ENCODE measurements around the gene ZFAND3. TPM values are rescaled to one million over a fixed set of nuclear protein-coding genes. Genes with fewer than 3 reads are reported as not detected.

Gene ZFAND3
- total RNA-seq, 2 experiments from 2014 or later: 8.3 to 33.8 TPM

DNA sequence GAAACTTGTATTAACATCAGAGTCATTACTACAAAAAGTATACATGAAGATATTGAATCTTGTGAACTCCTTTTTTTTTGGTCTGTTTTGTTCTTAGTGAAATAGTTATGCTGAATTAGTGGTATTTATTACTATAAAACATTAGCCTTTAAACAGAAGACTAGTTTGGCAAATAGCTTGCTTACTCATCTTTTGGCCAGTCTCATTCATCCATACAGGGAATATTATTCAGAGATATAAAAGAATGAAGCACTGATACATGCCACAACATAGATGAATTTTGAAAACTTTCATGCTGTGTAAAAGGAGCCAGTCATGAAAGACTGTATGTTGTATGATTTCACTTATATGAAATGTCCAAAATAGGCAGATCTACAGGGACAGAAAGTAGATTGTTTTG lies 205.9 kb downstream of the ZFAND3 start:
- TF ChIP-seq EZH2phosphoT487 (IDR thresholded peaks at IDR 0.05; ENCODE audit: borderline replicate concordance, low read depth, low read length): no peak
- TF ChIP-seq, protein P1, sequence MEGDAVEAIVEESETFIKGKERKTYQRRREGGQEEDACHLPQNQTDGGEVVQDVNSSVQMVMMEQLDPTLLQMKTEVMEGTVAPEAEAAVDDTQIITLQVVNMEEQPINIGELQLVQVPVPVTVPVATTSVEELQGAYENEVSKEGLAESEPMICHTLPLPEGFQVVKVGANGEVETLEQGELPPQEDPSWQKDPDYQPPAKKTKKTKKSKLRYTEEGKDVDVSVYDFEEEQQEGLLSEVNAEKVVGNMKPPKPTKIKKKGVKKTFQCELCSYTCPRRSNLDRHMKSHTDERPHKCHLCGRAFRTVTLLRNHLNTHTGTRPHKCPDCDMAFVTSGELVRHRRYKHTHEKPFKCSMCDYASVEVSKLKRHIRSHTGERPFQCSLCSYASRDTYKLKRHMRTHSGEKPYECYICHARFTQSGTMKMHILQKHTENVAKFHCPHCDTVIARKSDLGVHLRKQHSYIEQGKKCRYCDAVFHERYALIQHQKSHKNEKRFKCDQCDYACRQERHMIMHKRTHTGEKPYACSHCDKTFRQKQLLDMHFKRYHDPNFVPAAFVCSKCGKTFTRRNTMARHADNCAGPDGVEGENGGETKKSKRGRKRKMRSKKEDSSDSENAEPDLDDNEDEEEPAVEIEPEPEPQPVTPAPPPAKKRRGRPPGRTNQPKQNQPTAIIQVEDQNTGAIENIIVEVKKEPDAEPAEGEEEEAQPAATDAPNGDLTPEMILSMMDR (conservative IDR thresholded peaks at IDR 0.05; ENCODE audit: low read length): no peak
- H3K9me3 ChIP-seq (ENCODE audit: low read length): no peaks in the 10 kb centered on the region
- no peaks in the 10 kb centered on the region for H3K36me3 ChIP-seq (ENCODE audit: insufficient read depth, low read length)
- no peak for DNase-seq (ENCODE audit: low spot score)
- H3K79me2 ChIP-seq (ENCODE audit: insufficient read depth, low read depth, low read length): no peaks in the 10 kb centered on the region
- no peak overlapping the region for H2AFZ ChIP-seq (ENCODE audit: low read length)
- no peak overlapping the region for H3K4me2 ChIP-seq (ENCODE audit: low read length)
- no TSS peak for BruUV-seq (replicated peaks)
- no peak overlapping the region for H3K27ac ChIP-seq (ENCODE audit: low read depth, low read length, poor library complexity, severe bottlenecking)
- POLR2A ChIA-PET: interaction anchor here (1.9 kb wide), 1 partner anchor 8 kb away, joined by 4 read pairs; no protein-coding TSS in a partner anchor
- H4K20me1 ChIP-seq (ENCODE audit: insufficient read depth, low read length): peaks cover 18% of the 10 kb centered on the region
- no peaks in the 10 kb centered on the region for H3K4me1 ChIP-seq (ENCODE audit: insufficient read depth, low read length, poor library complexity, severe bottlenecking)
- no peak overlapping the region for H3K4me3 ChIP-seq (ENCODE audit: low read depth, low read length, poor library complexity, severe bottlenecking)
- intact Hi-C loops (cut with micrococcal nuclease; ENCODE audit: unreplicated experiment): no loop called here
- CTCF ChIA-PET (ENCODE audit: unreplicated experiment): no interaction called here
- no peaks in the 10 kb centered on the region for H3K9me2 ChIP-seq (ENCODE audit: insufficient read depth, low read length)

DNA sequence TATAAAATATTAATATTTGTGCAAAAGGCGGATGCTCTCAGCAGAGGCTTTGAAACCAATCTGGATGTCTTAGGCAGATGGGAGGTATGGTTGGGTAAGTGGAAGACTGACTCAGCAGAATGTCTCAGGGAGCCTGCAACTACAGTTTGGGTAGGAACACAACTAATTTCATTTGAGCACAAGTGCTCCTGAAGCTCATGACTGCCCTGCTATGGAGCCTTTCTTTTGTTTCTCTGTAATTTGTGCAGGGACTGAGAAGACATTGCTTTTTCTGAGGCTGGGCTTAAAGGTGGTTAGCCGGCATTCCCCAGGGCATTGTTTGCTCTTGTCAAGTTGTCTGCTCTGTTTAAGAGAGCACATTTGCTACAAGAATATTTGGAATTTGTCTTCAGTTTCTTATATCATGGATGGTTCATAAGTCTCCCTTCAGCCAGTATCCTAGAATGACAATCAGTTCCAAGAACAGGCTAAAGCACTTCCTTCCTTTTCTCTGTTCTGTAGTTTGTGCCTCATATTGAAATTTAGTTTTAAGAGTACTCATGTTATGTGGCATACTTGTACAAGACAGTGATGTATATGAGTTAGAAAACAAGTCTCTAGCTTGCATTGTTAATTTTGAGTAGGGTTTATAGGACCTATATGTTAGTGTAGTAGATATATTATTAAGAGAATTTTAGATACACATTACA lies 208.3 kb downstream of the ZFAND3 start:
- no peaks in the 10 kb centered on the region for H3K9me2 ChIP-seq (ENCODE audit: insufficient read depth, low read length)
- H3K79me2 ChIP-seq (ENCODE audit: insufficient read depth, low read depth, low read length): no peaks in the 10 kb centered on the region
- POLR2A ChIA-PET: interaction anchor here (1.2 kb wide), 1 partner anchor 29 kb away, joined by 3 read pairs; no protein-coding TSS in a partner anchor

DNA sequence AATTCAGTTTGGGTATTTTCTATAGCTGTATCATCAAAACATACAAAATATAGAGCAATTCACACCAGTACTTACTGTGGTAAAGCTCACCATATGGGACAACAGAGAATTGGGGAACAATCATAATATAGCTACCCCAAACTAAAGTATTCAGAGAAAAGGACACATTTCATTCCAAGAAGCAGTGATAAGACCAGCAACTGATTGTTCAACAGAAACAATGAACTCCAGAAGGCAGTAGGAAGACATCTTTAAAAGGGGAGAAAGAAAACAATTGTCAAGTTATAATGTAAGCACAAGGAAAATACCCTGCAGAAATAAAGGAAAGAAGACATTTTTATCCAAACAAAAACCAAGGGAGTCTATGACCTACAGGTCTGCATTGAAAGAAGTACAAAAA lies 210.9 kb downstream of the ZFAND3 start:
- ChIA-PET CTCF (ENCODE audit: unreplicated experiment) (no interaction called here), POLR2A (no interaction called here)
- no peak overlapping the region for H3K4me3 ChIP-seq (ENCODE audit: low read depth, low read length, poor library complexity, severe bottlenecking)
- H4K20me1 ChIP-seq (ENCODE audit: insufficient read depth, low read length): peaks cover 12% of the 10 kb centered on the region; the same call in 1 of the 2 replicates
- H3K36me3 ChIP-seq (ENCODE audit: insufficient read depth, low read length): no peaks in the 10 kb centered on the region
- no peak for TF ChIP-seq EZH2phosphoT487 (IDR thresholded peaks at IDR 0.05; ENCODE audit: borderline replicate concordance, low read depth, low read length)
- TF ChIP-seq, protein P1 (conservative IDR thresholded peaks at IDR 0.05; ENCODE audit: low read length): no peak
- no peaks in the 10 kb centered on the region for H3K79me2 ChIP-seq (ENCODE audit: insufficient read depth, low read depth, low read length)
- no peak overlapping the region for H3K4me2 ChIP-seq (ENCODE audit: low read length)
- no TSS peak for BruUV-seq (replicated peaks)
- intact Hi-C loops (cut with micrococcal nuclease; ENCODE audit: unreplicated experiment): no loop called here
- no peaks in the 10 kb centered on the region for H3K4me1 ChIP-seq (ENCODE audit: insufficient read depth, low read length, poor library complexity, severe bottlenecking)
- no peak for DNase-seq (ENCODE audit: low spot score)
- H3K27ac ChIP-seq (ENCODE audit: low read depth, low read length, poor library complexity, severe bottlenecking): no peak overlapping the region
- no peaks in the 10 kb centered on the region for H3K9me2 ChIP-seq (ENCODE audit: insufficient read depth, low read length)
- no peaks in the 10 kb centered on the region for H3K9me3 ChIP-seq (ENCODE audit: low read length)
- no peak overlapping the region for H2AFZ ChIP-seq (ENCODE audit: low read length)

More for the DNA sequence above, 208.3 kb downstream of the ZFAND3 start:
- H2AFZ ChIP-seq (ENCODE audit: low read length): no peak overlapping the region
- no peaks in the 10 kb centered on the region for H3K9me3 ChIP-seq (ENCODE audit: low read length)
- no peak for DNase-seq (ENCODE audit: low spot score)
- BruUV-seq (replicated peaks): no TSS peak
- no peak overlapping the region for H3K27ac ChIP-seq (ENCODE audit: low read depth, low read length, poor library complexity, severe bottlenecking)
- H3K4me1 ChIP-seq (ENCODE audit: insufficient read depth, low read length, poor library complexity, severe bottlenecking): no peaks in the 10 kb centered on the region
- CTCF ChIA-PET (ENCODE audit: unreplicated experiment): no interaction called here
- no peaks in the 10 kb centered on the region for H3K36me3 ChIP-seq (ENCODE audit: insufficient read depth, low read length)
- H3K4me2 ChIP-seq (ENCODE audit: low read length): no peak overlapping the region
- intact Hi-C loops (cut with micrococcal nuclease; ENCODE audit: unreplicated experiment): no loop called here
- H4K20me1 ChIP-seq (ENCODE audit: insufficient read depth, low read length): peaks cover 18% of the 10 kb centered on the region
- no peak for TF ChIP-seq EZH2phosphoT487 (IDR thresholded peaks at IDR 0.05; ENCODE audit: borderline replicate concordance, low read depth, low read length)
- TF ChIP-seq, protein P1 (conservative IDR thresholded peaks at IDR 0.05; ENCODE audit: low read length): no peak
- no peak overlapping the region for H3K4me3 ChIP-seq (ENCODE audit: low read depth, low read length, poor library complexity, severe bottlenecking)

Data from OCI-LY7 (cell line).